Hepatocyte (in vitro differentiated cells): Measurements from ENCODE around the gene TCAF2. TPM values are rescaled to one million over a fixed set of nuclear protein-coding genes. Genes with fewer than 3 reads are reported as not detected.
"Not testable (repeated sequence)": the region's sequence is repeated elsewhere in the genome, so short reads cannot be mapped to it uniquely, and the experiment has no call there.

Experiments
- DNase-seq: peaks from one replicate; pipeline ENCODE4 v3.0.0-alpha.2; 2016; ENCODE audit warnings: low spot score
- H2AFZ ChIP-seq: fragments of 200-600 bp; sonication (generic); 2 replicates; pipeline ENCODE4 v1.6.0; 2016; ENCODE audit warnings: antibody characterized with exemption, mild to moderate bottlenecking
- H3K27ac ChIP-seq: fragments of 200-600 bp; sonication (generic); 2 replicates; pipeline ENCODE4 v1.5.1; 2016; ENCODE audit warnings: mild to moderate bottlenecking
- H3K27me3 ChIP-seq: fragments of 200-600 bp; sonication (generic); 2 replicates; pipeline ENCODE4 v1.6.1; 2016
- H3K36me3 ChIP-seq: fragments of 200-600 bp; sonication (generic); replicated peaks from 2 replicates; pipeline ENCODE4 v1.5.1; 2016; ENCODE audit warnings: low read depth; ENCODE audit not compliant: insufficient read depth
- H3K4me1 ChIP-seq: fragments of 200-600 bp; sonication (generic); 2 replicates; pipeline ENCODE4 v1.5.1; 2016; ENCODE audit warnings: mild to moderate bottlenecking, moderate library complexity; ENCODE audit not compliant: insufficient read depth
- H3K4me2 ChIP-seq: fragments of 200-600 bp; sonication (generic); 2 replicates; pipeline ENCODE4 v1.6.0; 2016
- H3K4me3 ChIP-seq: fragments of 200-600 bp; sonication (generic); 2 replicates; pipeline ENCODE4 v1.5.1; 2016; ENCODE audit warnings: mild to moderate bottlenecking
- H3K79me2 ChIP-seq: fragments of 200-600 bp; sonication (generic); 2 replicates; pipeline ENCODE4 v1.6.0; 2017; ENCODE audit warnings: mild to moderate bottlenecking
- H3K9me2 ChIP-seq: fragments of 200-600 bp; sonication (generic); replicated peaks from 2 replicates; pipeline ENCODE4 v1.6.0; 2017; ENCODE audit warnings: mild to moderate bottlenecking; ENCODE audit not compliant: insufficient read depth
- H3K9me3 ChIP-seq: fragments of 200-600 bp; sonication (generic); 2 replicates; pipeline ENCODE4 v1.5.1; 2016; ENCODE audit warnings: low read depth, mild to moderate bottlenecking
- H4K20me1 ChIP-seq: fragments of 200-600 bp; sonication (generic); 2 replicates; pipeline ENCODE4 v1.6.0; 2016; ENCODE audit warnings: mild to moderate bottlenecking; ENCODE audit not compliant: insufficient read depth, poor library complexity, severe bottlenecking
- CTCF ChIP-seq: fragments of 200-600 bp; sonication (generic); IDR thresholded peaks from 2 replicates; pipeline ENCODE4 v1.5.1; 2016; ENCODE audit warnings: antibody characterized with exemption, mild to moderate bottlenecking; ENCODE audit not compliant: poor library complexity
- WGBS: methylation state at CpG from one replicate; pipeline ENCODE4 v1.1.6; 2016; ENCODE audit warnings: low lambda C conversion rate; ENCODE audit errors: missing lambda C conversion rate; 5-methylcytosine and 5-hydroxymethylcytosine counted together
- polyA plus RNA-seq: library from polyadenylated mRNA; unstranded; fragments of >200 nt; fragmentation: Nextera tagmentation; extraction: Ambion mirVana; gene quantifications from 2 replicates; pipeline ENCODE4 v1.2.1, GENCODE V29; 2016
- total RNA-seq: library from RNA; depleted of rRNA; stranded (reverse); fragments of >200 nt; gene quantifications from 2 replicates; pipeline ENCODE4 v1.2.3, GENCODE V29; 2014

Gene TCAF2
- total and polyA plus RNA-seq, 2 experiments from 2014 or later: 1.0 to 1.4 TPM

GRCh38 chr7:143615545-143615944 is 5.2 kb upstream of the TCAF2 start:
- TF ChIP-seq CTCF: peak; percentile 14
- H3K27me3 ChIP-seq, H3K27ac ChIP-seq, DNase-seq, H3K4me1 ChIP-seq, H3K36me3 ChIP-seq, H3K4me2 ChIP-seq, H3K4me3 ChIP-seq, H3K9me2 ChIP-seq, H3K79me2 ChIP-seq, H4K20me1 ChIP-seq, H2AFZ ChIP-seq, H3K9me3 ChIP-seq: not testable (repeated sequence)
- 82% methylated on average over 3 of the region's 6 CpGs for WGBS

- not testable (repeated sequence) for H2AFZ ChIP-seq, H4K20me1 ChIP-seq, DNase-seq, H3K27ac ChIP-seq, H3K4me1 ChIP-seq, H3K4me3 ChIP-seq, H3K79me2 ChIP-seq, H3K4me2 ChIP-seq, H3K9me3 ChIP-seq, H3K27me3 ChIP-seq, H3K36me3 ChIP-seq, H3K9me2 ChIP-seq
- no CpG with 5 or more reads among the region's 1 CpG for WGBS
These were observed 3.6 kb upstream of the TCAF2 start for GRCh38 chr7:143617204-143617603.

- WGBS: no CpG with 5 or more reads among the region's 23 CpGs
- not testable (repeated sequence) for H3K4me2 ChIP-seq, DNase-seq
These were observed 716 bp upstream of the TCAF2 start for GRCh38 chr7:143620058-143620457.

GRCh38 chr7:143621175-143621574 is 401 bp downstream of the TCAF2 start:
- not testable (repeated sequence) for H3K9me3 ChIP-seq, DNase-seq, H3K4me3 ChIP-seq, H3K79me2 ChIP-seq, H3K27me3 ChIP-seq, H3K9me2 ChIP-seq, H3K4me1 ChIP-seq, H4K20me1 ChIP-seq, H3K4me2 ChIP-seq, H2AFZ ChIP-seq, H3K27ac ChIP-seq, H3K36me3 ChIP-seq
- no CpG with 5 or more reads among the region's 16 CpGs for WGBS

More at GRCh38 chr7:143620058-143620457, 716 bp upstream of the TCAF2 start:
- H2AFZ ChIP-seq, H3K4me3 ChIP-seq, H3K79me2 ChIP-seq, H3K27ac ChIP-seq, H3K4me1 ChIP-seq, H3K9me2 ChIP-seq, H3K27me3 ChIP-seq, H3K36me3 ChIP-seq, H3K9me3 ChIP-seq, H4K20me1 ChIP-seq: not testable (repeated sequence)

- no CpG with 5 or more reads among the region's 17 CpGs for WGBS
- H3K27ac ChIP-seq, H3K9me3 ChIP-seq, H4K20me1 ChIP-seq, H3K9me2 ChIP-seq, H3K4me1 ChIP-seq, H3K79me2 ChIP-seq, H2AFZ ChIP-seq, DNase-seq, H3K27me3 ChIP-seq, H3K4me3 ChIP-seq, H3K36me3 ChIP-seq, H3K4me2 ChIP-seq: not testable (repeated sequence)
These were observed 1.4 kb downstream of the TCAF2 start for GRCh38 chr7:143622130-143622529.

- H3K4me2 ChIP-seq, H3K9me3 ChIP-seq, H2AFZ ChIP-seq, H3K27ac ChIP-seq, H3K79me2 ChIP-seq, DNase-seq, H3K27me3 ChIP-seq, H3K36me3 ChIP-seq, H3K4me3 ChIP-seq, H3K4me1 ChIP-seq, H4K20me1 ChIP-seq, H3K9me2 ChIP-seq: not testable (repeated sequence)
- no CpG with 5 or more reads among the region's 5 CpGs for WGBS
These were observed 9.9 kb downstream of the TCAF2 start for GRCh38 chr7:143630653-143631052.

GRCh38 chr7:143632506-143632905 is 11.7 kb downstream of the TCAF2 start:
- not testable (repeated sequence) for H3K9me3 ChIP-seq, H3K36me3 ChIP-seq, DNase-seq, H3K27ac ChIP-seq, H3K4me3 ChIP-seq, H3K4me2 ChIP-seq, H3K4me1 ChIP-seq, H3K27me3 ChIP-seq, H3K79me2 ChIP-seq, H2AFZ ChIP-seq, H3K9me2 ChIP-seq, H4K20me1 ChIP-seq
- no CpG with 5 or more reads among the region's 4 CpGs for WGBS

- not testable (repeated sequence) for H3K4me2 ChIP-seq, H4K20me1 ChIP-seq, H3K36me3 ChIP-seq, H2AFZ ChIP-seq, H3K27ac ChIP-seq, DNase-seq, H3K9me2 ChIP-seq, H3K9me3 ChIP-seq, H3K79me2 ChIP-seq, H3K4me1 ChIP-seq, H3K4me3 ChIP-seq, H3K27me3 ChIP-seq
- WGBS: no CpG with 5 or more reads among the region's 6 CpGs
These were observed 12.3 kb downstream of the TCAF2 start for GRCh38 chr7:143633013-143633618.
